ENCODE results near the gene SND1. TPM values are rescaled to one million over a fixed set of nuclear protein-coding genes. Genes with fewer than 3 reads are reported as not detected.

The SND1 gene
- total and polyA plus RNA-seq, 12 donors, result 58.9 to 266 (median 132) TPM

GRCh38 chr7:128003787-128004186, 351.8 kb downstream of the SND1 start:
- Histone ChIP-seq H3K4me3 (no peak overlapping the region), H3K9me3 (replicated peaks in 1 of 3) (no peaks in the 10 kb centered on the region), H3K36me3 (replicated peaks in 1 of 2) (no peaks in the 10 kb centered on the region), H3K27ac (peak overlapping the region in 1 of 5 donors; percentile 27), H3K4me1 (replicated peaks in 1 of 2) (peaks cover 36 to 80% of the 10 kb centered on the region in 2 donors), H3K27me3 (no peaks in the 10 kb centered on the region)
- intact Hi-C loops (cut with DNase I), result no loop called here
- WGBS, 4 donors, result 61 to 73% (median 69%) methylated on average over 2 of the region's 2 CpGs
- peak in 2 of 7 donors; percentile 28 to 29 for DNase-seq
- TF ChIP-seq CTCF (IDR thresholded peaks at IDR 0.05), result no peak
- no peak for TF ChIP-seq POLR2A (IDR thresholded peaks at IDR 0.05)

GRCh38 chr7:128004623-128005022, 352.6 kb downstream of the SND1 start:
- Histone ChIP-seq H3K36me3 (replicated peaks in 1 of 2) (no peaks in the 10 kb centered on the region), H3K4me3 (no peak overlapping the region), H3K27me3 (no peaks in the 10 kb centered on the region), H3K27ac (no peak overlapping the region), H3K9me3 (replicated peaks in 1 of 3) (no peaks in the 10 kb centered on the region), H3K4me1 (replicated peaks in 1 of 2) (peaks cover 43 to 88% of the 10 kb centered on the region in 2 donors)
- TF ChIP-seq CTCF (IDR thresholded peaks at IDR 0.05) (no peak), POLR2A (IDR thresholded peaks at IDR 0.05) (no peak)
- intact Hi-C loops (cut with DNase I), result no loop called here
- WGBS, 4 donors, result 90 to 96% (median 94%) methylated on average over 6 of the region's 6 CpGs
- DNase-seq, result no peak

GRCh38 chr7:128005117-128005516, 353.1 kb downstream of the SND1 start:
- no peak for DNase-seq
- Histone ChIP-seq H3K9me3 (replicated peaks in 1 of 3) (no peaks in the 10 kb centered on the region), H3K4me1 (replicated peaks in 1 of 2) (peaks cover 48 to 90% of the 10 kb centered on the region in 2 donors), H3K36me3 (replicated peaks in 1 of 2) (no peaks in the 10 kb centered on the region), H3K4me3 (no peak overlapping the region), H3K27ac (peak overlapping the region in 1 of 5 donors; percentile 13), H3K27me3 (no peaks in the 10 kb centered on the region)
- 72 to 88% (median 74%) methylated on average over 7 of the region's 7 CpGs for WGBS, 4 donors
- TF ChIP-seq POLR2A (IDR thresholded peaks at IDR 0.05), result no peak
- no peak for TF ChIP-seq CTCF (IDR thresholded peaks at IDR 0.05)
- intact Hi-C loops (cut with DNase I), result no loop called here

- no peaks in the 10 kb centered on the region for H3K36me3 ChIP-seq (replicated peaks in 1 of 2)
- no peak for TF ChIP-seq POLR2A (IDR thresholded peaks at IDR 0.05)
- WGBS, 4 donors, result 45 to 60% (median 52%) methylated on average over 3 of the region's 3 CpGs
- no peak overlapping the region for H3K4me3 ChIP-seq
- H3K4me1 ChIP-seq (replicated peaks in 1 of 2), result peaks cover 46 to 90% of the 10 kb centered on the region in 2 donors
- intact Hi-C loops (cut with DNase I), result no loop called here
- H3K27ac ChIP-seq, result peak overlapping the region in 1 of 5 donors; percentile 19
- H3K27me3 ChIP-seq, result no peaks in the 10 kb centered on the region
- DNase-seq, result peak in 3 of 7 donors; percentile 42 to 49 (median 42)
- no peaks in the 10 kb centered on the region for H3K9me3 ChIP-seq (replicated peaks in 1 of 3)
Measured at GRCh38 chr7:128005759-128006159, 353.8 kb downstream of the SND1 start.
